ENCODE measurements around the gene CLDN25. TPM values are rescaled to one million over a fixed set of nuclear protein-coding genes. Genes with fewer than 3 reads are reported as not detected.

CLDN25 gene
- total RNA-seq, 4 donors from 2014 or later, result not detected

DNA sequence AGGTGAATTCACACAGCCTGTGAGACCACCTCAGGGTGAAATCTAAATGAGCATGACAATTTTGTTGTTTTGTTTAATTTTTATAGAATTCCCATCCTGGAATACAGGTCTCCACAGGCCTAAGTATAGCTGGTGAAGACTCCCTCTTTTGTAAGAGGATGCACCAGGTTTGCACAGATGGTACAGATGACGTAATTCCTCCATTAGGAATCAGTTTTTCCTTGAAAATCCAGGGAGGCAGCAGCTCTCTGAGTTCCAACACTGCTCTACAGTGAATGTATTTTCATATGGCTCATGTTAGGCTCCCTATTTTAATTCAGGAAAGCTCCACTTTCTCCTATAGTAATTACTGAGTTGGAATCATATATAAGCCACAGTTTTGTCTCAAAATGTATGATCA is 48.6 kb downstream of the CLDN25 start:
- 95% methylated on average over 1 of the region's 1 CpG; no CpG with 5 or more reads in 1 of the 2 donors for WGBS, 2 donors (ENCODE audit: low coverage in 1 of 2)
- Histone ChIP-seq H3K27ac (no peak overlapping the region), H3K36me3 (peaks cover 0 to 18% (median 8%) of the 10 kb centered on the region in 4 donors), H3K27me3 (no peaks in the 10 kb centered on the region), H3K4me1 (no peaks in the 10 kb centered on the region), H3K4me3 (no peak overlapping the region), H3K9me3 (no peaks in the 10 kb centered on the region)
- no peak for DNase-seq
- no peak for TF ChIP-seq EP300 (IDR thresholded peaks at IDR 0.05; ENCODE audit: low read depth)
- no peak for TF ChIP-seq POLR2A (IDR thresholded peaks at IDR 0.05)
- TF ChIP-seq, protein P1, sequence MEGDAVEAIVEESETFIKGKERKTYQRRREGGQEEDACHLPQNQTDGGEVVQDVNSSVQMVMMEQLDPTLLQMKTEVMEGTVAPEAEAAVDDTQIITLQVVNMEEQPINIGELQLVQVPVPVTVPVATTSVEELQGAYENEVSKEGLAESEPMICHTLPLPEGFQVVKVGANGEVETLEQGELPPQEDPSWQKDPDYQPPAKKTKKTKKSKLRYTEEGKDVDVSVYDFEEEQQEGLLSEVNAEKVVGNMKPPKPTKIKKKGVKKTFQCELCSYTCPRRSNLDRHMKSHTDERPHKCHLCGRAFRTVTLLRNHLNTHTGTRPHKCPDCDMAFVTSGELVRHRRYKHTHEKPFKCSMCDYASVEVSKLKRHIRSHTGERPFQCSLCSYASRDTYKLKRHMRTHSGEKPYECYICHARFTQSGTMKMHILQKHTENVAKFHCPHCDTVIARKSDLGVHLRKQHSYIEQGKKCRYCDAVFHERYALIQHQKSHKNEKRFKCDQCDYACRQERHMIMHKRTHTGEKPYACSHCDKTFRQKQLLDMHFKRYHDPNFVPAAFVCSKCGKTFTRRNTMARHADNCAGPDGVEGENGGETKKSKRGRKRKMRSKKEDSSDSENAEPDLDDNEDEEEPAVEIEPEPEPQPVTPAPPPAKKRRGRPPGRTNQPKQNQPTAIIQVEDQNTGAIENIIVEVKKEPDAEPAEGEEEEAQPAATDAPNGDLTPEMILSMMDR (IDR thresholded peaks at IDR 0.05), result no peak
- no peak for TF ChIP-seq POLR2AphosphoS5 (IDR thresholded peaks at IDR 0.05)
- intact Hi-C loops (cut with DNase I; ENCODE audit: low total_unique reads) (no loop called here), in situ Hi-C loops (cut with MboI; ENCODE audit: low pct_ligation_motif_present in 1 of 4, low pct_unique_long_range_greater_than_20kb in 1 of 4, low sequenced_read_pairs in 3 of 4) (no loop called here)

DNA sequence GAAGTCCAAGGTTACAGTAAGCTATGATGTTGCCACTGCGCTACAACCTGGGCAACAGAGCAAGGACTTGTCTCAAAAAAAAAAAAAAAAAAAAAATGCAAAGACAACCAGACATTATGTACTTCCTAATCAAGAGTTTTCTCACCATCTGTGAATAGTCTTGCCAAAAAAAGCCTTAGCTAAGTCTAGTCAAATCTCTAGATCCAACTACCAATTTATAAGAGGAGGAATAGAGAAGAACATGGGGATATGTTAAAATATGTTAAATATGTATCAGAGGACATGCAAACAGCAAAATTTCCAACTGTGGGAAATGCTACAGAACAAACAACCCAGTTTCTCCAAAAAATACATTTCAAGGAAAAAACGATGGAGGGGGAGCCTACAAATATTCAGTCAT is 50.2 kb downstream of the CLDN25 start:
- peaks cover 0 to 19% (median 8%) of the 10 kb centered on the region in 4 donors for H3K36me3 ChIP-seq
- no peak overlapping the region for H3K4me3 ChIP-seq
- WGBS, 2 donors (ENCODE audit: low coverage in 1 of 2), result 87 to 91% methylated on average over 1 to 2 of the region's 2 CpGs
- no peak overlapping the region for H3K27ac ChIP-seq
- TF ChIP-seq POLR2A (IDR thresholded peaks at IDR 0.05) (no peak), EP300 (IDR thresholded peaks at IDR 0.05; ENCODE audit: low read depth) (no peak), POLR2AphosphoS5 (IDR thresholded peaks at IDR 0.05) (no peak)
- TF ChIP-seq, protein P1 (IDR thresholded peaks at IDR 0.05), result no peak
- no peaks in the 10 kb centered on the region for H3K4me1 ChIP-seq
- intact Hi-C loops (cut with DNase I; ENCODE audit: low total_unique reads) (no loop called here), in situ Hi-C loops (cut with MboI; ENCODE audit: low pct_ligation_motif_present in 1 of 4, low pct_unique_long_range_greater_than_20kb in 1 of 4, low sequenced_read_pairs in 3 of 4) (no loop called here)
- no peaks in the 10 kb centered on the region for H3K27me3 ChIP-seq
- no peak for DNase-seq
- H3K9me3 ChIP-seq, result no peaks in the 10 kb centered on the region

Small RNAs within 50 kb of the gene (small RNA-seq; reads per million reads assigned to genes)
- 0 reads per million in 4 donors for gene LRRC37A13P
- gene RPS29P19, result 0 reads per million in 4 donors

Other genes starting within 250 kb of the CLDN25 start
- gene TMPRSS5, start 73.5 kb upstream of the CLDN25 start, total RNA-seq, result under 1 TPM in 2 of 4 donors, not detected in 2; 0.27 to 0.79 TPM
- gene ZW10, start 6.1 kb upstream of the CLDN25 start, total RNA-seq, result 10 to 100 TPM in 1 of 4 donors, 1 to 10 TPM in 3; 5.6 to 11.9 (median 8.6) TPM
- gene USP28, start 95.8 kb downstream of the CLDN25 start, total RNA-seq, result 10 to 100 TPM; 10.1 to 28.3 (median 19.0) TPM
- under 1 TPM in 1 of 4 donors, not detected in 3; 0.14 TPM for gene HTR3B, start 125.0 kb downstream of the CLDN25 start, total RNA-seq
- under 1 TPM in 2 of 4 donors, not detected in 2; 0.41 to 0.95 TPM for gene HTR3A, start 195.3 kb downstream of the CLDN25 start, total RNA-seq

Data from transverse colon (tissue), 4 donors.